Mucosa of descending colon (tissue), 3 donors: ENCODE results near the gene GGT5. TPM values are rescaled to one million over a fixed set of nuclear protein-coding genes. Genes with fewer than 3 reads are reported as not detected.
A peak's percentile ranks its signal among the peaks of the same experiment; 100 is the strongest.

Experiments used
- ATAC-seq: fragments of 200-7000 bp; cut with Tn5 transposase; one replicate; pipeline ENCODE4 v1.9.1; 2020; ENCODE audit warnings: mild to moderate bottlenecking, moderate library complexity
- DNase-seq, 3 donors: peaks; one replicate each; pipeline ENCODE4 v3.0.0-alpha.2; 2020
- H3K36me3 ChIP-seq: fragments of 200-600 bp; one replicate; pipeline ENCODE4 v1.8.0; 2021; ENCODE audit warnings: low read depth, mild to moderate bottlenecking
- H3K4me1 ChIP-seq: fragments of 200-600 bp; one replicate; pipeline ENCODE4 v1.8.0; 2021; ENCODE audit warnings: low read depth, mild to moderate bottlenecking
- H3K4me3 ChIP-seq: fragments of 200-600 bp; one replicate; pipeline ENCODE4 v1.8.0; 2021; ENCODE audit warnings: mild to moderate bottlenecking
- H3K9me3 ChIP-seq: fragments of 200-600 bp; one replicate; pipeline ENCODE4 v1.8.0; 2021; ENCODE audit warnings: mild to moderate bottlenecking
- CTCF ChIP-seq: fragments of 200-600 bp; IDR thresholded peaks from one replicate; pipeline ENCODE4 v1.8.0; 2022; ENCODE audit warnings: antibody characterized with exemption, mild to moderate bottlenecking
- intact Hi-C, 2 donors: fragments of 100-400 bp; cut with DNase I in 1 of 2; cut with micrococcal nuclease in 1 of 2; formaldehyde crosslinking; loops; one replicate each; pipeline versions ENCODE4 v1.11.0 to v1.11.1; 2022; cut with DNase I, micrococcal nuclease
- total RNA-seq, 3 donors: library from RNA; stranded (reverse); fragmentation: NEBNext Ultra II Directional in 2 of 3; extraction: Animal tissue kit (Norgen Biotek cat#: 25700) in 2 of 3; gene quantifications; one replicate each; pipeline versions ENCODE4 v1.2.1 to v1.2.4, GENCODE V29; 2021 to 2023
- donor health status: DM: no; HTN: no; CAD: no; lungs with moderate emphysema.
- donor health status: DM: no; HTN: no; CAD: no.
- donor health status: DM: no; HTN: yes; CAD: no.

Gene GGT5
- total RNA-seq, 3 donors from 2014 or later = 2.3 to 14.7 (median 6.6) TPM

GRCh38 chr22:24189249-24190158 lies 55.4 kb downstream of the GGT5 start:
- TF ChIP-seq CTCF = peak; percentile 69
- intact Hi-C loops = no loop called here

GRCh38 chr22:24188705-24189248 lies 56.1 kb downstream of the GGT5 start:
- no peak overlapping the region for H3K4me3 ChIP-seq
- H3K36me3 ChIP-seq = no peaks in the 10 kb centered on the region
- ATAC-seq (no peak), DNase-seq (peak in 2 of 3 donors; percentile 27 to 28)
- intact Hi-C loops = no loop called here
- TF ChIP-seq CTCF = no peak
- no peaks in the 10 kb centered on the region for H3K9me3 ChIP-seq
- H3K4me1 ChIP-seq = peaks cover 8% of the 10 kb centered on the region

More at GRCh38 chr22:24189249-24190158, 55.4 kb downstream of the GGT5 start:
- peak; percentile 73 to 85 (median 82) for DNase-seq
- Histone ChIP-seq H3K4me3 (no peak overlapping the region), H3K4me1 (peaks cover 8% of the 10 kb centered on the region), H3K9me3 (no peaks in the 10 kb centered on the region), H3K36me3 (no peaks in the 10 kb centered on the region)
- peak; percentile 93 for ATAC-seq

GRCh38 chr22:24187731-24188644 lies 56.9 kb downstream of the GGT5 start:
- ATAC-seq = no peak
- H3K36me3 ChIP-seq = no peaks in the 10 kb centered on the region
- DNase-seq = peak in 2 of 3 donors; percentile 23 to 46
- peaks cover 8% of the 10 kb centered on the region for H3K4me1 ChIP-seq
- no peak overlapping the region for H3K4me3 ChIP-seq
- no peak for TF ChIP-seq CTCF
- no peaks in the 10 kb centered on the region for H3K9me3 ChIP-seq
- intact Hi-C loops = no loop called here

GRCh38 chr22:24186892-24187670 lies 57.8 kb downstream of the GGT5 start:
- H3K36me3 ChIP-seq = no peaks in the 10 kb centered on the region
- no peak overlapping the region for H3K4me3 ChIP-seq
- ATAC-seq (no peak), DNase-seq (peak in 2 of 3 donors; percentile 19 to 50)
- intact Hi-C loops = no loop called here
- peaks cover 8% of the 10 kb centered on the region for H3K4me1 ChIP-seq
- TF ChIP-seq CTCF = no peak
- no peaks in the 10 kb centered on the region for H3K9me3 ChIP-seq

GRCh38 chr22:24186352-24186740 lies 58.5 kb downstream of the GGT5 start:
- no peaks in the 10 kb centered on the region for H3K36me3 ChIP-seq
- DNase-seq (no peak), ATAC-seq (no peak)
- intact Hi-C loops = no loop called here
- no peak for TF ChIP-seq CTCF
- H3K4me3 ChIP-seq = no peak overlapping the region
- H3K4me1 ChIP-seq = peaks cover 15% of the 10 kb centered on the region
- H3K9me3 ChIP-seq = no peaks in the 10 kb centered on the region
